Measurements from ENCODE around the gene FCRL5.
"Not testable (repeated sequence)": the region's sequence is repeated elsewhere in the genome, so short reads cannot be mapped to it uniquely, and the experiment has no call there.

The FCRL5 gene

DNA sequence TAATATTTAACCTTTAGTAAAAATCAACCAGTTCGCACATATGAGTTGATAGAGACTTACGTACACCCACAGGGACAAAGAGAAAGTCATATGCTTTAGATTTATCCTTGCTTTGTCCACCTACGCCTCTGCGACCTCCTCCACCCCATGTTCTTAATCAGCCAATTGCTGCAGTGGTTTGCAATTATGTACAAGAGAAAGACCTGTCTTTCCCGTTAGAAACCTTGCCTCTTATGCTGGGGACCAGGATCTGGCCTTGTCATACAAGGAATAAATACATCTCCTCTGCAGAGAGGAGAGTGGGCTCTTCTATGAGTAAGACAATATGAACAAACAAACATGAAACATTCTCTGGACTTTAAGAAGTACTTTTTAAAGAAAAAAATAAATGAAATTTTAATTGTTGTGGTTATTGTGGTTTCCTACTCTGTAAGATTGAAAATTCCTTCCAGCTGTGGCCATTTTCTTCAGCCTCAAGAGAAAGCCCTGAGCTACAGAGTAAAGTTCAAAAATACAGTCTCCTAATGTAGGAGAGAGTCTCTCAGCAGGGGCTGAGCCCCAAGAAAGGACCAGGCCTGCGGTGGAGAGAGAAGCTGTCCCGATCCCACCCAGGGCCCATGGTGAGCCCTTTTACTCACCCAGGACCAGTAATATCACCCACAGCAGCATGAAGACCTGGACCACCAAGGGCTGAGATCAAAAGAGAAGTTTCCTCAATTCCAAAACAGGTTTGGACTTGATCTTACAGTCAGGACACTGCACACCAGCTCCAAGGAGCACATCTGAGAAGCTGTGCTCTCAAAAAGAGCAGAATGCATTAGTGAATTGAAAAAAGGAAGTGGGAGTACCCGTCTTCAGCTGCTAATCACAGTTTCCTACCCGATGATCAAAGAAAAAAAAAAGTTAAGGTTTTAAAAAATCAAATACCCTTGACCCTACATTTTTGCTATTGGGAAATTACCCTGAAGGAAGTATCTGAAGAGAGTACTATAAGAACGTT, at the start of gene FCRL5:
Gene FCRL5 (minus strand): TSS at position 822 of the 1,000 bp plus-strand sequence. CDS start 153 bp downstream, at position 669.
- DNase-seq (ENCODE audit: low spot score), result peak; percentile 37

DNA sequence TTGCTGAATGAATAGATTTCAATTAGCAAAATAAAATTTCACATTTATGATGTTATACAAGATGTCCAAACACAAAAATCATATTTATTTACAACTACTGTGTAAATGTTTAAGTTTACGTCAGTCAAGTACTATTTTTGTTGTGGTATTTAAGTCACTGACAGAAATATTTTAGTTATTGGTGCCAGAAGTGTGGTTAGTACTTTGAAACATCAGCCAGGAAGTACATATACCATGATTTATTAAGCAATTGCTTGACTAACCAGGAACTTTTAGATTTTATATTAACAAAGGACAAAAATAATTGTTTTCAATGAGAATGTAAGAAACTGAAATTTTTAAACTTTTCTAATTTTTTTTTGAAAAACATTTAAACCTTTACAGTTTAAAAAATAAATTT, 47.9 kb upstream of the FCRL5 start:
- DNase-seq (ENCODE audit: low spot score), result no peak

DNA sequence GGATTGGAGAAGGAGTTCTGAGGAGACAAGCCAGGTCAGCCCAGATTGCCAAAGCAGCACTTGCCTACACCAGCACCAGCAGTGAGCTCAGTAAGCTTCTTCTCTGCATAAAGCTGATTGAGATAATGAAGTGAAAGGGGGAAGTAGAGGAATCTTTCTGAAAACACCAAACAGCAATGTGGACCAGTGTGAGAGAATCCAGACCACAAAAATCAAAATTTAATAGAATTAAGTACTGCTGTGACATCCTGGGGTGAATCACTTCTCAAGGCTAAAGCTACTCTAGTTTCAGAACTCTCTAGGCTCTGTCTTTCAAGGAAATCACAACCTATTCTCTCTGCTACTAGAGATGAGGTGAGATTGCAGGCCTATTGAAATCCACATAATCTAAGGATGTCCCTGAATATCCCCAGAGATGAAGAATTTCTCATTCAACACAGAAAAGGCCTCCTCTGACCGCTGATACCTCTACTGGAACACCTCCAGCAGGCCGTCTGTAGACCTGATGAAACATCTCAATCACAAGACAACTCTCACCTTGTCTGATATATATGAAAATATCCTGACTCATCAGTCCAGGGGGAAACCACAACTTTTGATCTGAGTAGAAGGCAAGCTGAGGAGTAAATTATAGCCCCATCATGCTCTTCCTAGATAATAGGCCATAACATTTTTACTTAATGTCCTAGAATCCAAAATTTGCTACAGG, 45.8 kb upstream of the FCRL5 start, which contains the start of gene FCRL4:
Gene FCRL4 (minus strand): TSS at position 127 of the 709 bp plus-strand sequence. CDS start 141 bp downstream, outside the sequence.
- no peak for DNase-seq (ENCODE audit: low spot score)

DNA sequence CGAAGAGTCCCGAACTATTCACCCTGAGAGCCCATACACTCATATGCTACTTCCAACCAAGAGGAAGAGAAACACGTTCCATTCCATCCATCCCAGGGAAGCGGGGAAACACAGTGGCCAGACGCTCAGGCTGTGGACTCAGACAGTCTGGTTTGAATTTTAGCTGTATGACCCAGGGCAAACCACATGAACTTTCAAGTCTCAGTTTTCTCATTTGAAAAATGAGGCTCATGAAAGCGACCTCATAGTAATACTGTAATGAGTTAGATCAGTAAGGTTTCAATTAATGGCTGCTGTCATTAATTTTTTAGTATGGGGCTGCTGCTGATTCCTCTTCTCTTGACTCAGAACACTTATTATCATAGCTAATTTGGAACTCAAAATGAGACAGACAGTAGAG, 44.1 kb upstream of the FCRL5 start:
- DNase-seq (ENCODE audit: low spot score), result no peak

DNA sequence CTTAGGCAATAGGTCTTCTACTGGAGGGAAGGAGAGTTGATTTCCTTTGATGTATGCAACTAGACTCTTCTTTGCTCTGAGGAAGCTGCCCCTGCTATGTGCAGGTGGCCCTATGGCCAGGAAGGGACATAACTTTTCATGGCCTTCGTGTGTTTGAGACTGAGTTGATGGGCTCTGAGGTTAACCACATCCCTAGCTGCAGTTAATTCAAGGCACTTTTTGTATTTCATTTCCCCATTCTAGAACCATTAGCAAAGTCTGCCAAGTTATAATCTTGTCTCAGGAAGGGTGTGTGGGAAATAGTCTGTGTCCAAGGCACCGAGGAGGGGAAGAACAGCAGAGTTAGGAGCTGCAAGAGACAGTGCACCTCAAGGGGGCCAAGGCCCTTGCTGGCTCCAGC, 43.0 kb upstream of the FCRL5 start:
- DNase-seq (ENCODE audit: low spot score), result peak; percentile 57

DNA sequence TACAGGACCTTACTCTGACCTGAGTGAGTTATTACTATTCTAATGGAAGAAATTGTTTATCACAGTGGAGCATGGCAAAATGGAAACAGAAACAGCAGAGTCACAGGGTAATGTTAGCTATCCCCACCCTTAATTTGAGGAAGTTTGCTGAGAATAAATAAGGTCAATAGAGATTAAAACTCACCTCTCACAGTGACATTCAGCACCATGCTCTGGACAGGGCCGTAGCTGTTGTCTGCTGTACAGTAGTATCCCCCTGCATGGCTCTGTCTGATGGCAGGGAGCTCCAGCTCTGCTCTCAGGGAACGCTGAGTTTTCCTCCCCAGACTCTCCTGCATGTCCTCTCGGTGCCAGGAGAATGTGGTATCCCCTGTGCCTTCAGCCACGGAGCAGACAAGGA, 33.7 kb upstream of the FCRL5 start:
- DNase-seq (ENCODE audit: low spot score), result no peak

DNA sequence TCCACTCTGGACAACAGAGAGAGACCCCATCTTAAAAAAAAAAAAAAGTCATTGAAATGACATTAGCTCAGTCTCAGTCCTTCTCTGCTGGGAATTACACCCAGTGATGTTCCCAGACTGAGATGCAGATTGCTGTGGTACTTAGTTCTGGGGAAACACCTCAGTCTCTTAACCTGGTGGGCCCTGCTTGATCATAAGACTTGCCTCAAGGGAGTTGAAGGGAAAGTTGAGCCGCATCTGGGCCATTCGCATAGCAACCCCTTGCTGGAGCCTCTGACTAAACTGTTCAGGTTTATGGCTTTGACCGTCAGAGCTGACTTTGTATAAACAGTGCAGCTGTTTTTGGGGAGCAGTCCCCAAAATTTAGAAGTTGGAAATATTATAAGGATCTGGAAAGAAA, 32.2 kb upstream of the FCRL5 start:
- peak; percentile 48 for DNase-seq (ENCODE audit: low spot score)

DNA sequence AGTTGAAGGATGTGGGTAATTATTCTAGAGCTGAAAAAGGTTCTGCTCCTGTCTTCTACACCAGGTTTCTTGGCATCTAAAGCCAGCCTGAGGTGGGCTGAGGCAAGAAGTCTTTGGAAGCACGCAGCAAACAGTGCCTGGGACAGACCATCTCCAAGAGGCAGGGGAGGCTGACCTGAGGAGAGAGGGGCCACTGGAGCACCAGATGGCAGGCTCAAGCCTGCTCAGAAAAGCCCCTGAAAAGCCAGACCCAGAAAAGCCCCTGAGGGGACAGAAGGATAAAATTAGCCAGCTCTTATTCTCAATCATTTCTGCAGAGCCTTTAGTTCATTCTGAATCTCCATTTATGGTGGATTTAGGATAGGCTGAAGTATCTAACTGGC, 28.5 kb upstream of the FCRL5 start:
- DNase-seq (ENCODE audit: low spot score), result no peak

DNA sequence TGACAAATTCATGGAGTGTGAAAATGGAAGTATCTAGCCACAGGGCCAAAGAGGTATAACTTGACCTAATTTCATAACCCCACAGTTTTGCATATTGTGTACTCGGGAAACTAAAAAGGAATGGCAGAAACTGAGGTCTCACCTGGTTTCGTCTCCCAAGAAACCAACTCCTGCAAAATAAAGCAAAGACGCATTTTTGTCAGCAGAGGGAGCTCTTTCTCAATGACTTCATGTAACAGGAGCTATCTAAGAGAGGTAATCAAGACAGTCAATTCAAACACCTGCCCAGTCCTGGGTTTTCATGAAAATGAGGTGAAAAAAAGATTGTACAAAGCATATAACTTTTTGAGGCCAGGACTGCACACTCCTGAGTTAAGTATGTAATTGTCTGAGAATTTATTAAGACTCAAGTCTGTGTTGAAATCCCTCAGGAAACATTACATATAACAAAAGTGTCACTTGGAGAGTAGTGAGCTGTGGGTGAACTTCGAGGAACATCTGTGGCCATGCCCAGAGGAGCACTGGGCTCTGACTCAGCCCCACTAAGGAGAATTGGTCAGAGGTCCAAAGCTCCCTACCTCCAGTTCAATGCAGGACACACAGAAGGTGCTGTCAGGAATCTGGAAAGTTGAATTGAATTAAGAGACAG, 28.0 kb upstream of the FCRL5 start:
- DNase-seq (ENCODE audit: low spot score), result peak; percentile 69

DNA sequence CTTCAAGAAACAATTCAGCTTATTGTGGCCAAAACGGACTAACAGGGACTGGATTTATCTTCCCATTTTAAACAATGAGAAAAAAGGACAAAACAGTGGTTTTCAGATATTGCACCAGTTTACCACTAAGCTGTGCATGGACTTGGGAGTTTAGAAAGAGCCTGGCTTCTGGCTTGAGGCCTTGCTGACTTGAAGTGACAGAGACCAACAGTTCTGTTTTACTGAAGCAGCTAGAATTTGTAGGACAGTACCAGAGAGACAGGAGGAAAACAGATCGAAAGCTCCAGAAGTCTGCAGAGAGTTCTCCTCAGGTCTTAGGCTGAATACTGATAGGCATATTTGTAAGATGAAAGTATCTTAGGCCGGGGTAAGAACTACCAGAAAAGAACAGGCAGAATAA, 25.1 kb upstream of the FCRL5 start:
- no peak for DNase-seq (ENCODE audit: low spot score)

DNA sequence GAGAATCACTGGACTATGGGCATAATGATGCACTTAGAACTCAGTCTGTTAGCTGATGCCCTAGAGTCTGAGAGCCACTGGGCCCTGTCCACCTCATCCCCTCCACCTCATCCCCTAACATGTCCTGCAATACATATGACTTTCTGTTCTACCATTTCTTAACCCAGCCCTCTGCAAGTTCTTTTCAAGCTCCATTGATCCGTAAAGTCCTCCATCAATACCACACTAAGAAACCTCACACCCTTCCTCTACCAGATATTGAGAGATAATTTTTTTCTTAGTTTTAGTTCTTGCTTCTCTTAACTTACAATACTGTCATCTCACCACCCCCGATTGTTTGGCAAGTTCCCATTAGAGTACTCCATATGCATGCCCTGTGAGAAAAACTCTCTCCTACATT, 23.4 kb upstream of the FCRL5 start:
- DNase-seq (ENCODE audit: low spot score), result no peak

DNA sequence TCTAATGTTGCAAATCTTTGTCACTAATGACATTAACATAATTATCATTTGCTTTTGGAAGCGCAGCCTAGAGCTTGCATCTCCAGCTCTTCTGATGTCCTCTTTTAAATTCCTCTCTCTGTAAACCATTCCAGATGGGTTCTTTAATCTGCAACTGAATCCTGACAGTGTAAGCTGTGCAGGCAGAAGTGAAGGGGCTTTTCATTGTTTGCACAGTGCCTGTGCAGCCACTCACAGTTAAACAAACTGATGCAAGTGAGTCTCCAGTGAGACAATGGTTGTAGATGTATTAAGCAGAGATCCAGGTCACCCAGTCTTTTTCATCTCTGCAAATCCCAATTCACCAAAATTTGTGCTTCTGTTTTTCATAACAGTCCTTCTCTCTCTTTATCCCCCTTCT, 22.5 kb upstream of the FCRL5 start:
- no peak for DNase-seq (ENCODE audit: low spot score)

DNA sequence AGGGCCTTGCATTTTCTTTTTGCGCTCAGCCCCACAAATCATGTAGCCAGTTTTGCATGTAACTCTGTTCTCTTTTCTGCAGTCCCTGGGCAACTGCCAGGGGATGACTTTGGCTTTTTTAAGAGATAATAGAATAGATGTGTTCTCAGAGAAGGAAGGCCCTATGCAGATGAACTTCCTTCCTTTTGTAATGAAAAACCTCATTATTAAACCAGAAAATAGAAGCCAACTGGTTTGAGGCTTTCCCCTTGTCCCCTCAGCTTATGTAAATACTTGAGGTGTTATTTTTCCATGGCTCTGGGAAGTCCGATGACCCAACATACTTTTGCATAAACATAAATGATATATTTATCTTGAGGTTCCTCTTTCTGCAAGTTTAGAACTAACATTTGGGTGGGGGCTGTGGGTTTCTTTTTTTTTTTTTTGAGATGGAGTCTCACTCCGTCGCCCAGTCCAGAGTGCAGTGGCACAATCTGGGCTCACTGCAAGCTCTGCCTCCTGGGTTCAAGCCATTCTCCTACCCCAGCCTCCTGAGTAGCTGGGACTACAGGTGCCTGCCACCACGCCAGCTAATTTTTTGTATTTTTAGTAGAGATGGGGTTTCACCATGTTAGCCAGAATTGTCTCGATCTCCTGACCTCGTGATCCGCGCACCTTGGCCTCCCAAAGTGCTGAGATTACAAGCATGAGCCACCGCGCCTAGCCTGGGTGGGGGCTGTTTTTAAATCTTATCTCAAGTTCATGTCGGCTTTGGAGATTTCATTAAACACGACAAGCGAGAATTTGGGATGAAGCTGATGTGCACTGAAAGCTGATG, 14.4 kb upstream of the FCRL5 start:
- peak; percentile 73 for DNase-seq (ENCODE audit: low spot score)

DNA sequence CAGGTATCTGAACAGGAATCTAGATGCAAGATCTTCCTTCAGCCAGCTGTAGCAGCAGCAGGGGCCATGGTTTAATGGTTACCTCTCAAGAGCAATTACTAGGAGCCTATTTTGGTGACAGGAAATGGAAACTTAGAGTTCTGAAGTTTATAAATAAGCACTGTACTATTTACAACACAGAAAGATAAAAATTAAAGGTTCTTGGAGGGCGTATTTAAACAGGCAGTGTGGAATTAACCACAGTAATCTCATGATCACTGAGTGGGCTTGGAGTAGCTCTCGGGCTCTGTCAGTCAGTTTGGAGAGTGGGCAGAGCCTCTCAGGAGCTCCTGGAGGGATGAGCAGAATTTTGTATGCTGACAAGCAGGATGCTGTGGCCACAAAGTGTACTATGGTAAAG, 10.2 kb upstream of the FCRL5 start:
- DNase-seq (ENCODE audit: low spot score), result peak; percentile 54

DNA sequence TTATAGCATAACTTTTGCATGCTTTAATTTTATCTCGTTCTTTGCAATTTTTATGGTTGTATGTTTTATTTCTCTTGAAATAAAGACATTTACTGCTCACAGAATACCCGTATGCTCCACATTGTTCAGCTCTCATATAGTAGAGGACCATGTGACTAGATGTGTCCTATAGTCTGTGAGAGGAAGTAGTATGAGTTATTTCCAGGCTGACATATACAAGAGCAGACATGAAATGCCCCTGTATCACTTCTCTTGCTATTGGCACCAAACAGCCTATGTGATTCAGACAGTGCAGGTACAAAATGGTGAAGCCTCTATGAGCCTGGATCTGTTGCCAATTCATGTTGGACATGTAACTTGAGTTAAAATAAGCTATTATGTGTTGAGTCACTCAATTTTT, 5.8 kb upstream of the FCRL5 start:
- no peak for DNase-seq (ENCODE audit: low spot score)

DNA sequence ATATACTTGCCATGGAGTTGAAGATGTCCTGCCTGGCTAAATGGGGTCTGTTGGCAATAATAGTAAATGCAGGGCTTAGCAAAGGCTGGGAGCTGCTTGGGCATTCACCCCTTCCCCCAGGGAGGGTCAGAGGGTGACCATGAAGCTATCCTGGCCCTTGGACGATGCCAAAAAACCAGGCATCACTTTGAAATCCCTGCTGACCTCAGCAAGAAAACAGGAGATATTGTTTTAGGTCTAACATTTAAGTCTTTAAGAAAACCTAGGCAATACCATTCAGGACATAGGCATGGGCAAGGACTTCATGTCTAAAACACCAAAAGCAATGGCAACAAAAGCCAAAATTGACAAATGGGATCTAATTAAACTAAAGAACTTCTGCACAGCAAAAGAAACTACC, 4.2 kb downstream of the FCRL5 start:
- not testable (repeated sequence) for DNase-seq (ENCODE audit: low spot score)

DNA sequence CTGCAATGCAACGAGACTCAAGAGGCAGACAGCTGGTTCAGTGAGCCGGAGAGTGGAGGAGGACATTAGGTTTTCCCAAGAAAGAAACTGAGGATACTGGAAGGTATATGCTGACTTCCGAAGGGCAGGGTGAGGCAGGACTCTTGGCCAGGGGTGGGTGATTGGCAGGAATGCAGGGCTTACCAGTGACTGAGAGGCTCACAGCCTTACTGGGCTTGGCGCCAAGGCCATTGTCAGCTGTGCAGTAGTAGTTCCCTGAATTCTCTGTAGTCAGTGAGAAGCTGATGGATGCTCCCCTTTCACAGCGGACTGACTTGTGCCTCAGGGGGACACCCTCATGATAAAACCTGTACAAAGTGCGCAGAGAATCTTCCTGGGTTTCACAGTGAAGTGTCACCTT, 9.6 kb downstream of the FCRL5 start:
- DNase-seq (ENCODE audit: low spot score), result no peak

DNA sequence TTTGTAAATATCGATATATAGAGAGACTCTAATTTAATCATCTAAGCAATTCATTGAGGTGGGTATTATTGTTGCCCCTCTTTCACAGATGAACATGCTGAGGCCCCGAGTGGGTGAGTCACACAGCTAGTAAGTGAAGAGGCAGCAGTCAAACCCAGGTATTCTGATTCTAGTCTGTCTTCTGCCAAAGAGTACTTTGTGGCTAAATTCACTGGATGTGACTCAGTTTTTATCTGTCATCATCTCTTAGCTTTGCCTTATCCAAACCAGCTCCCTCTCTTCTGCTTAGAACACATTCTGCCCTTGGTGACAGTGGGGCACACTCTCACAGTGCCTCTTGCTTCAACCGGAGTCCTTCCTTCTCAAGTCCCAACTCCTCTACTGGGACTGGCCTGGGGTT, 11.5 kb downstream of the FCRL5 start:
- no peak for DNase-seq (ENCODE audit: low spot score)

DNA sequence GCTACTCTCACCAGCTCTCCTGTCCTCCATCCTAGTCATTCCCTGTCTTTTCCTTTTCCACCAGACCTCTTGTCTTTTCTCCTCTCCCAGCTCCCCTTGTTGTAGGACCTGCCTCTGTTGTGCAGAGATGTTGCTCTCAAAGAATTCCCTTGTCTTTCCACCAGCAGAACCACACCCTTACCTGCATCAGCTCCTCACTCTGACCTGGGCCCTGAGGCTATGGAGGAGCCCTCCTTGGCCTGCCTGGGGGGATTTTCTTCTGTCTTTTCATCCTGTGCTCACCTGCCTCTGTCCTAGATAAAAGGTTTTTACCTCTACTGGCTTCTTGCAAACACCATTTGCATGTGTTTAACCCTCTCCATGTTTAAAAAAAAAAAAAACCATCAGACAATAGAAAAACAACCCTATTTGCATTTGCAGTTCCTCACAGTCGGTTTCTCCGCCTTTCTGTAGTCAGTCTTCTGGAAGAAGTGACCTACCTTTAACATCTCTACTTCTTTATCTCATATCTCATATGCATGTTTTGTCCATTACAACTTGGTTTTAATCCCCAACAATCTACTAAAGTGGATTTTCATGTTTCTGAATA, 12.1 kb downstream of the FCRL5 start:
- peak; percentile 10 for DNase-seq (ENCODE audit: low spot score)

DNA sequence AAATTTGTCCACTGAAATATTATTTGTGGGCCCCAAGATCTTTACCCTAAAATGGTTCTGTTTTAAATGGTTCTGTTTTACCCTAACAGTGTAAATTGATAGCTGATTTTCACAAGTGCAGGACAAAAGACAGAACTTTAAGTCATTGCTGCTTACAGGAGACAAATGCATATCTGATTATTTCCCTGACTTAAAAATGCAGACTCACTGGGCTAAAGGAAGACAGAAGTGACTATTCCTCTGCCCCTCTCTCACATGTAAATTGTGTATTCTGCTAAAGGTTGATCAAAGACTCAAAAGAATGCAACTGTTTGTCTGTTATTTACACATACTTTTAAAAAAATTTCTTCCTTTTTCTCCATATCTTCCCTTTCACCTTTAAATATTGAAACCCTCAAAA, 12.7 kb downstream of the FCRL5 start:
- no peak for DNase-seq (ENCODE audit: low spot score)

DNA sequence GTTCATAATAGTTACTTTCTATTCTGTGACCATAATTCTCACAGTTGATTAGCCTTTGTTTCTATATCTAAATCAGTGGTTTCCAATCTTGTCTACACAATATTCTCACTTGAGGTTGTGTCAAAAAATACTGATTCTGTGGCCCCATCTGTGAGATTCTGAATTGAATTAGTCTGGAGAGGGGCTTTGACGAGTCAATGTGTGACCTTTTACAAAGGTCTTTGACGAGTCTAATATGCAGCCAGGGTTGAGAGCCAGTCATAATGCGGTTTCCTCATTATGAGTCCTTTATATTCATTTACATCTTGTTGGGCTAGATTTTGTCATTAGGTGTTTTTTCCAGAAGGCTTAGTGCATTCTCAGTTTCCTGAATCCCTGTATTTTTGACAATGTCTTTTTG, 19.7 kb downstream of the FCRL5 start:
- DNase-seq (ENCODE audit: low spot score), result no peak
